Peyer's patch (tissue), 4 donors: ENCODE data around the gene NOX4.

Experiments used
- POLR2A ChIP-seq, 2 donors: fragments of 450-650 bp; IDR thresholded peaks; one replicate each; pipeline ENCODE4 v1.5.1; 2017; ENCODE audit warnings: antibody characterized with exemption in 2 of 2, mild to moderate bottlenecking in 2 of 2, moderate library complexity in 2 of 2
- TF ChIP-seq, protein P1 (sequence below), 6 experiments: fragments of 450-650 bp in 4 of 6; fragments of 200-600 bp in 2 of 6; sonication (generic) in 1 of 6; IDR thresholded peaks; one replicate each; pipeline ENCODE4 v1.5.1; 2017 to 2019; ENCODE audit warnings: antibody characterized with exemption in 6 of 6, mild to moderate bottlenecking in 3 of 6, moderate library complexity in 1 of 6

DNA sequence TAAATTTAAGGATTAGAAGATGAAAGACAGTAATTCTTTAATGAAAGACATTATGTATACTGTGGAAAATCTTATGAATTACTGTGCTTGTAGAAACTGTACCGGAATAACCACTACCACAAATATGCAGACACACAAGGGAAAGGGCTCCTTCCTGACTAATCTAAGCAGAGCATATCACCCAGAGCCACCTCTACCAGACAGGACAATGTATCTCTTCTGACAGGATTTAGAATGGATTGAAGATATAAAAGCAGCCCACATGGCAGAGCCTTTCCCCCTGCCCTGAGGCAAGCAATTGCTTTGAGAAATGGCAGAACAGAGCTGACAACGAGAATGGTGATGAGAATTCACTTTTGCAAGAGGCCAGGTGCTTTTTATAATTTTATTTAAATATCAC, 144.1 kb downstream of the NOX4 start:
- TF ChIP-seq, protein P1, sequence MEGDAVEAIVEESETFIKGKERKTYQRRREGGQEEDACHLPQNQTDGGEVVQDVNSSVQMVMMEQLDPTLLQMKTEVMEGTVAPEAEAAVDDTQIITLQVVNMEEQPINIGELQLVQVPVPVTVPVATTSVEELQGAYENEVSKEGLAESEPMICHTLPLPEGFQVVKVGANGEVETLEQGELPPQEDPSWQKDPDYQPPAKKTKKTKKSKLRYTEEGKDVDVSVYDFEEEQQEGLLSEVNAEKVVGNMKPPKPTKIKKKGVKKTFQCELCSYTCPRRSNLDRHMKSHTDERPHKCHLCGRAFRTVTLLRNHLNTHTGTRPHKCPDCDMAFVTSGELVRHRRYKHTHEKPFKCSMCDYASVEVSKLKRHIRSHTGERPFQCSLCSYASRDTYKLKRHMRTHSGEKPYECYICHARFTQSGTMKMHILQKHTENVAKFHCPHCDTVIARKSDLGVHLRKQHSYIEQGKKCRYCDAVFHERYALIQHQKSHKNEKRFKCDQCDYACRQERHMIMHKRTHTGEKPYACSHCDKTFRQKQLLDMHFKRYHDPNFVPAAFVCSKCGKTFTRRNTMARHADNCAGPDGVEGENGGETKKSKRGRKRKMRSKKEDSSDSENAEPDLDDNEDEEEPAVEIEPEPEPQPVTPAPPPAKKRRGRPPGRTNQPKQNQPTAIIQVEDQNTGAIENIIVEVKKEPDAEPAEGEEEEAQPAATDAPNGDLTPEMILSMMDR (IDR thresholded peaks at IDR 0.05), result no peak
- no peak for TF ChIP-seq POLR2A (IDR thresholded peaks at IDR 0.05)
